K562 (cell line): ENCODE results near the gene EXT2. TPM values are rescaled to one million over a fixed set of nuclear protein-coding genes. Genes with fewer than 3 reads are reported as not detected.

Experiments used
- ATAC-seq: fragments of 200-7000 bp; cut with Tn5 transposase; 3 replicates; pipeline ENCODE4 v1.9.1; 2020; ENCODE audit warnings: moderate library complexity
- BruUV-seq: library from RNA; stranded (reverse); fragments of 400-500 nt; replicated peaks from 2 replicates; lab custom pipeline; 2021; lab: Mats Ljungman, UMichigan
- CTCF ChIA-PET: fragments of 300-600 bp; formaldehyde crosslinking; extraction: SDS; loops from one replicate; lab custom pipeline; 2021; ENCODE audit warnings: low intra/inter-chr PET ratio; lab: Yijun Ruan, JAX
- POLR2A ChIA-PET: fragments of 300-600, 350-650 bp; sonication (Branson Sonifier 250); formaldehyde crosslinking; extraction: SDS; loops from one replicate; lab custom pipeline; 2021; ENCODE audit warnings: antibody characterized with exemption, inconsistent platforms; lab: Yijun Ruan, JAX
- DNase-seq, 4 experiments: peaks; one replicate each; pipeline versions ENCODE4 v3.0.0 to v3.0.0-alpha.2; 2011 to 2018; ENCODE audit warnings: low spot score in 3 of 4, mixed read lengths in 3 of 4; ENCODE audit errors: extremely low read depth in 1 of 4
- FAIRE-seq: peaks from 2 replicates; lab custom pipeline; 2011; peaks lifted over from hg19 to GRCh38; lab: Jason Lieb, UNC
- H2AFZ ChIP-seq: 2 replicates; pipeline ENCODE4 v1.6.0; 2011; ENCODE audit warnings: low read depth, low read length, control low read depth, inconsistent platforms
- H3K27ac ChIP-seq: fragments of 200-600 bp; 3 replicates; pipeline ENCODE4 v1.8.0; 2011; ENCODE audit warnings: low read depth, mild to moderate bottlenecking, control low read depth, inconsistent platforms, low read length, moderate library complexity, mixed read lengths; ENCODE audit errors: extremely low read depth
- H3K27me3 ChIP-seq, 2 experiments: fragments of 300-600 bp in 1 of 2; 2 replicates in 1 of 2; 3 replicates in 1 of 2; pipeline versions ENCODE4 v1.6.0 to v1.8.0; 2011; ENCODE audit warnings: inconsistent platforms in 2 of 2, low read length in 2 of 2, mild to moderate bottlenecking in 1 of 2, mixed read lengths in 1 of 2, moderate library complexity in 1 of 2; ENCODE audit not compliant: control insufficient read depth in 2 of 2, insufficient read depth in 2 of 2
- H3K36me3 ChIP-seq: fragments of 300-600 bp; 3 replicates; pipeline ENCODE4 v1.8.0; 2011; ENCODE audit warnings: mild to moderate bottlenecking, low read length, inconsistent platforms; ENCODE audit not compliant: control insufficient read depth, insufficient read depth
- H3K4me1 ChIP-seq, 2 experiments: fragments of 200-600 bp in 1 of 2; replicated peaks in 1 of 2; 2 replicates in 1 of 2; 3 replicates in 1 of 2; pipeline versions ENCODE4 v1.5.1 to v1.8.0; 2011; ENCODE audit warnings: inconsistent platforms in 2 of 2, low read length in 2 of 2, mild to moderate bottlenecking in 1 of 2, mixed read lengths in 1 of 2, moderate library complexity in 1 of 2; ENCODE audit not compliant: control insufficient read depth in 2 of 2, insufficient read depth in 2 of 2
- H3K4me2 ChIP-seq: 2 replicates; pipeline ENCODE4 v1.6.1; 2011; ENCODE audit warnings: low read length, control low read depth, inconsistent platforms, mixed read lengths; ENCODE audit not compliant: insufficient read depth
- H3K4me3 ChIP-seq: fragments of 200-600 bp; sonication (generic), shearing (Covaris generic); 2 replicates; pipeline ENCODE4 v1.5.1; 2016; ENCODE audit warnings: control low read depth, inconsistent platforms
- H3K79me2 ChIP-seq: fragments of 200-600 bp; 3 replicates; pipeline ENCODE4 v1.8.0; 2011; ENCODE audit warnings: low read length, inconsistent platforms; ENCODE audit not compliant: control insufficient read depth, insufficient read depth
- H3K9ac ChIP-seq, 2 experiments: 2 replicates each; pipeline versions ENCODE4 v1.6.0 to v1.6.1; 2011; ENCODE audit warnings: low read depth in 2 of 2, low read length in 2 of 2, control low read depth in 1 of 2, inconsistent platforms in 1 of 2, mild to moderate bottlenecking in 1 of 2, mixed read lengths in 1 of 2; ENCODE audit not compliant: insufficient read depth in 1 of 2
- H3K9me1 ChIP-seq: one replicate; pipeline ENCODE4 v1.6.0; 2011; ENCODE audit warnings: inconsistent platforms, mild to moderate bottlenecking, low read length, moderate library complexity; ENCODE audit not compliant: control insufficient read depth, insufficient read depth
- H3K9me3 ChIP-seq: replicated peaks from 2 replicates; pipeline ENCODE4 v1.5.1; 2011; ENCODE audit warnings: low read depth, low read length, inconsistent platforms; ENCODE audit not compliant: control insufficient read depth, insufficient read depth
- H4K20me1 ChIP-seq: replicated peaks from 2 replicates; pipeline ENCODE4 v1.6.1; 2011; ENCODE audit warnings: low read length, inconsistent platforms, mixed read lengths; ENCODE audit not compliant: control insufficient read depth, insufficient read depth
- FOXP1 ChIP-seq: sonication (generic); formaldehyde crosslinking; IDR thresholded peaks from 2 replicates; pipeline ENCODE4 v1.8.0; 2022; ENCODE audit warnings: mild to moderate bottlenecking, missing genetic modification reagents
- HNRNPLL ChIP-seq: fragments of 200-400 bp; formaldehyde crosslinking; IDR thresholded peaks from 2 replicates; pipeline ENCODE4 v1.6.1; 2017; ENCODE audit warnings: low read length, low read depth, mild to moderate bottlenecking; ENCODE audit not compliant: poor library complexity, severe bottlenecking
- KAT8 ChIP-seq: fragments of 450-650 bp; IDR thresholded peaks from 2 replicates; pipeline ENCODE4 v1.6.1; 2016; ENCODE audit warnings: low read depth, mild to moderate bottlenecking
- MTA1 ChIP-seq: fragments of 450-650 bp; IDR thresholded peaks from 2 replicates; pipeline ENCODE4 v1.6.1; 2017; ENCODE audit warnings: borderline replicate concordance
- NEUROD1 ChIP-seq: fragments of 150-350 bp; IDR thresholded peaks from 2 replicates; pipeline ENCODE4 v1.6.1; 2014; ENCODE audit warnings: borderline replicate concordance, low read length, low read depth; ENCODE audit not compliant: partially characterized antibody
- NR3C1 ChIP-seq: sonication (generic); formaldehyde crosslinking; IDR thresholded peaks from 2 replicates; pipeline ENCODE4 v1.8.1; 2022; ENCODE audit warnings: missing genetic modification reagents
- THRAP3 ChIP-seq: fragments of 450-650 bp; IDR thresholded peaks from 2 replicates; pipeline ENCODE4 v1.6.1; 2016; ENCODE audit warnings: mild to moderate bottlenecking, inconsistent platforms, borderline replicate concordance
- WGBS: fragments of 100-300 bp; shearing (Covaris generic); methylation state at CpG from one replicate; pipeline ENCODE4 v1.1.6; 2016; ENCODE audit warnings: low coverage, mixed read lengths; ENCODE audit not compliant: insufficient coverage; ENCODE audit errors: missing lambda C conversion rate; 5-methylcytosine and 5-hydroxymethylcytosine counted together
- in situ Hi-C: fragments of 300-500 bp; cut with MboI; formaldehyde crosslinking; loops from 4 replicates; pipeline ENCODE4 v1.15.0; 2018; ENCODE audit warnings: inconsistent platforms, mixed read lengths
- intact Hi-C: fragments of 100-400 bp; cut with micrococcal nuclease; formaldehyde crosslinking; loops from 2 replicates; pipeline ENCODE4 v1.14.2; 2022
- polyA plus RNA-seq, 8 experiments: library from polyadenylated mRNA; depleted of rRNA in 4 of 8; stranded (reverse) in 5 of 8; unstranded in 3 of 8; fragments of >200 nt; fragmentation: Nextera tagmentation in 2 of 8; fragmentation: Illumina TruSeq in 1 of 8; extraction: Ambion mirVana in 2 of 8; extraction: Trizol in 1 of 8; gene quantifications; 2 replicates each; pipeline versions ENCODE4 v1.2.1 to v1.2.3, GENCODE V29; 2011 to 2014; ENCODE audit warnings: inconsistent platforms in 1 of 8, missing spikeins in 1 of 8
- total RNA-seq, 7 experiments: library from RNA; depleted of rRNA in 6 of 7; stranded (reverse); fragments of >200 nt in 6 of 7; fragmentation: Illumina TruSeq in 2 of 7; extraction: Trizol in 2 of 7; gene quantifications; 2 replicates each; pipeline versions ENCODE4 v1.2.1 to v1.2.3, GENCODE V29; 2011 to 2021; ENCODE audit warnings: low replicate concordance in 1 of 7
- TF ChIP-seq, protein P1 (sequence below): fragments of 200-400 bp; formaldehyde crosslinking; IDR thresholded peaks from 2 replicates; pipeline ENCODE4 v1.6.1; 2017; ENCODE audit warnings: mild to moderate bottlenecking, low read depth, low read length, moderate library complexity
- TF ChIP-seq, protein P2 (sequence below): fragments of 250-450 bp; sonication (Bioruptor Pico); IDR thresholded peaks from 2 replicates; pipeline ENCODE4 v1.5.1; 2021; ENCODE audit warnings: mild to moderate bottlenecking
- TF ChIP-seq, protein P3 (sequence below): sonication (generic); formaldehyde crosslinking; IDR thresholded peaks from 2 replicates; pipeline ENCODE4 v1.8.0; 2022; ENCODE audit warnings: missing genetic modification reagents, mild to moderate bottlenecking, borderline replicate concordance

Gene EXT2
- total and polyA plus RNA-seq, 9 of the 15 experiments (the other 6 are each of a cell fraction or from before 2014, with no cell fraction given): 7.5 to 52.1 (median 38.1) TPM

DNA sequence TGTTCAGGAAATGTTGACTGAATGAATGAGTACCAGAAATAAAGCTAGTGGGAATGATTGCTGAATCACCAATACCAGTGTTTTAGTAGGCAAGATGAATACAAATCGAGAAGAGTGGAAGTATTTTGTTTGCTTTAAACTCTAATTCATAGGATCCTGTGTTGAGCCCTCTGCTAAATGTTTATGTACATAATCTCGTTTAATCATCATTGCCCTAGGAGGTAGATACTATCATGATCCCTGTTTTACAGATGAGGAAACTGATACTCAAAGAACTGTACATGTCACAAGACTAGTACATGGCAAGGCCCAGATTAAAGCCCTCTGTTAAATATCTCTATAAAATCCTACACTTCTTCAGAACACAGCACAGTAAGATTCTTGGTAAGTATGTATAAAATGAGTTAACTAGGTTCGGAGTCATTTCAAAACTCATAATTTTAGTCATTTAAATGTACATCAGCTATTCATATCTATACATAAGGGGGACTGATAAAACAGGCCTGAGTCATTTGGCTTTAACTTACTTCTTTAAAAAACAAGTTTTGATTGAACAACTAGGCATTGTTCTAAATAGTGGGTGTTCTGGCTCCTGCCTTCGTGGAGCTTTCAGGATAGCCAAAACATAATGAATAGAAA is 97.1 kb downstream of the EXT2 start:
- Histone ChIP-seq H4K20me1 (no peaks in the 10 kb centered on the region), H3K9ac (no peak overlapping the region), H3K9me1 (no peaks in the 10 kb centered on the region), H3K9me3 (peaks cover 5% of the 10 kb centered on the region), H3K79me2 (no peaks in the 10 kb centered on the region), H3K4me2 (no peak overlapping the region), H2AFZ (no peak overlapping the region), H3K4me3 (no peak overlapping the region), H3K27ac (no peak overlapping the region), H3K27me3 (no peaks in the 10 kb centered on the region), H3K4me1 (no peaks in the 10 kb centered on the region), H3K36me3 (no peaks in the 10 kb centered on the region)
- WGBS: 46% methylated on average over 4 of the region's 4 CpGs
- no TSS peak for BruUV-seq
- intact Hi-C loops: no loop called here
- no peak for DNase-seq
- ChIA-PET CTCF (no interaction called here), POLR2A (no interaction called here)
- no peak for FAIRE-seq
- in situ Hi-C loops: no loop called here
- ATAC-seq: no peak
- no peak for TF ChIP-seq NR3C1 (CRISPR knock-in tag)
- TF ChIP-seq, protein P1, sequence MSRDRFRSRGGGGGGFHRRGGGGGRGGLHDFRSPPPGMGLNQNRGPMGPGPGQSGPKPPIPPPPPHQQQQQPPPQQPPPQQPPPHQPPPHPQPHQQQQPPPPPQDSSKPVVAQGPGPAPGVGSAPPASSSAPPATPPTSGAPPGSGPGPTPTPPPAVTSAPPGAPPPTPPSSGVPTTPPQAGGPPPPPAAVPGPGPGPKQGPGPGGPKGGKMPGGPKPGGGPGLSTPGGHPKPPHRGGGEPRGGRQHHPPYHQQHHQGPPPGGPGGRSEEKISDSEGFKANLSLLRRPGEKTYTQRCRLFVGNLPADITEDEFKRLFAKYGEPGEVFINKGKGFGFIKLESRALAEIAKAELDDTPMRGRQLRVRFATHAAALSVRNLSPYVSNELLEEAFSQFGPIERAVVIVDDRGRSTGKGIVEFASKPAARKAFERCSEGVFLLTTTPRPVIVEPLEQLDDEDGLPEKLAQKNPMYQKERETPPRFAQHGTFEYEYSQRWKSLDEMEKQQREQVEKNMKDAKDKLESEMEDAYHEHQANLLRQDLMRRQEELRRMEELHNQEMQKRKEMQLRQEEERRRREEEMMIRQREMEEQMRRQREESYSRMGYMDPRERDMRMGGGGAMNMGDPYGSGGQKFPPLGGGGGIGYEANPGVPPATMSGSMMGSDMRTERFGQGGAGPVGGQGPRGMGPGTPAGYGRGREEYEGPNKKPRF: no peak
- no peak for TF ChIP-seq KAT8
- TF ChIP-seq FOXP1 (CRISPR knock-in tag): no peak
- TF ChIP-seq HNRNPLL: no peak
- TF ChIP-seq, protein P2, sequence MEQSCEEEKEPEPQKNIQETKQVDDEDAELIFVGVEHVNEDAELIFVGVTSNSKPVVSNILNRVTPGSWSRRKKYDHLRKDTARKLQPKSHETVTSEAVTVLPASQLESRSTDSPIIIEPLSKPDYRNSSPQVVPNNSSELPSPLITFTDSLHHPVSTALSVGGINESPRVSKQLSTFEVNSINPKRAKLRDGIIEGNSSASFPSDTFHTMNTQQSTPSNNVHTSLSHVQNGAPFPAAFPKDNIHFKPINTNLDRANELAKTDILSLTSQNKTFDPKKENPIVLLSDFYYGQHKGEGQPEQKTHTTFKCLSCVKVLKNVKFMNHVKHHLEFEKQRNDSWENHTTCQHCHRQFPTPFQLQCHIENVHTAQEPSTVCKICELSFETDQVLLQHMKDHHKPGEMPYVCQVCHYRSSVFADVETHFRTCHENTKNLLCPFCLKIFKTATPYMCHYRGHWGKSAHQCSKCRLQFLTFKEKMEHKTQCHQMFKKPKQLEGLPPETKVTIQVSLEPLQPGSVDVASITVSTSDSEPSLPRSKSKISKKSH (CRISPR knock-in tag): no peak
- TF ChIP-seq MTA1: no peak
- TF ChIP-seq, protein P3, sequence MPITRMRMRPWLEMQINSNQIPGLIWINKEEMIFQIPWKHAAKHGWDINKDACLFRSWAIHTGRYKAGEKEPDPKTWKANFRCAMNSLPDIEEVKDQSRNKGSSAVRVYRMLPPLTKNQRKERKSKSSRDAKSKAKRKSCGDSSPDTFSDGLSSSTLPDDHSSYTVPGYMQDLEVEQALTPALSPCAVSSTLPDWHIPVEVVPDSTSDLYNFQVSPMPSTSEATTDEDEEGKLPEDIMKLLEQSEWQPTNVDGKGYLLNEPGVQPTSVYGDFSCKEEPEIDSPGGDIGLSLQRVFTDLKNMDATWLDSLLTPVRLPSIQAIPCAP: no peak
- TF ChIP-seq THRAP3: no peak
- no peak for TF ChIP-seq NEUROD1
